Esophagus squamous epithelium (tissue), 5 donors: Measurements from ENCODE around the gene ZNF638. TPM values are rescaled to one million over a fixed set of nuclear protein-coding genes. Genes with fewer than 3 reads are reported as not detected.

Experiments used
- DNase-seq: peaks from one replicate; lab custom pipeline; 2025; lab: John Stamatoyannopoulos, UW
- H3K27ac ChIP-seq, 4 donors: fragments of 200-600 bp; sonication (generic); one replicate each; pipeline ENCODE4 v1.5.1; 2016 to 2019; ENCODE audit warnings: mild to moderate bottlenecking in 1 of 4
- H3K27me3 ChIP-seq, 4 donors: fragments of 200-600 bp; sonication (generic); 1 replicate in 3 of 4; 2 replicates in 1 of 4; pipeline versions ENCODE4 v1.5.1 to v1.6.0; 2017 to 2021; ENCODE audit warnings: antibody characterized with exemption in 1 of 4
- H3K36me3 ChIP-seq, 3 donors: fragments of 200-600 bp; sonication (generic); one replicate each; pipeline ENCODE4 v1.5.1; 2016 to 2019
- H3K4me1 ChIP-seq, 3 donors: fragments of 200-600 bp; sonication (generic); one replicate each; pipeline ENCODE4 v1.5.1; 2017 to 2019
- H3K4me3 ChIP-seq, 4 donors: fragments of 200-600 bp; sonication (generic); 1 replicate in 3 of 4; 2 replicates in 1 of 4; pipeline ENCODE4 v1.5.1; 2016 to 2019; ENCODE audit warnings: mild to moderate bottlenecking in 2 of 4, moderate library complexity in 1 of 4
- H3K9me3 ChIP-seq, 3 donors: fragments of 200-600 bp; sonication (generic); one replicate each; pipeline ENCODE4 v1.5.1; 2016 to 2019
- CTCF ChIP-seq, 6 experiments: fragments of 450-650 bp in 4 of 6; fragments of 200-600 bp in 2 of 6; sonication (generic) in 2 of 6; IDR thresholded peaks; one replicate each; pipeline ENCODE4 v1.5.1; 2016 to 2019; ENCODE audit warnings: antibody characterized with exemption in 6 of 6, mild to moderate bottlenecking in 4 of 6, moderate library complexity in 4 of 6
- POLR2A ChIP-seq, 4 donors: fragments of 450-650 bp; IDR thresholded peaks; one replicate each; pipeline ENCODE4 v1.6.1; 2017; ENCODE audit warnings: antibody characterized with exemption in 4 of 4, mild to moderate bottlenecking in 4 of 4, moderate library complexity in 3 of 4
- WGBS, 2 donors: methylation state at CpG; one replicate each; pipeline ENCODE4 v1.1.5; 2018; 5-methylcytosine and 5-hydroxymethylcytosine counted together
- intact Hi-C: fragments of 100-400 bp; cut with DNase I; formaldehyde crosslinking; loops from one replicate; pipeline ENCODE4 v1.15.0; 2022
- total RNA-seq, 4 donors: library from RNA; depleted of rRNA; stranded (reverse); fragments of >200 nt; gene quantifications; one replicate each; pipeline ENCODE4 v1.1.0, GENCODE V29; 2016
- donor health status: DM: yes; HTN: yes; CAD: no.

The ZNF638 gene
- total RNA-seq, 4 donors from 2014 or later, result 67.3 to 133 (median 79.2) TPM

GRCh38 chr2:71348302-71348701, 16.7 kb downstream of the ZNF638 start:
- Histone ChIP-seq H3K27me3 (no peaks in the 10 kb centered on the region), H3K9me3 (no peaks in the 10 kb centered on the region), H3K4me3 (no peak overlapping the region), H3K36me3 (peaks cover 0 to 50% (median 13%) of the 10 kb centered on the region in 3 donors), H3K4me1 (peaks cover 0 to 7% (median 0%) of the 10 kb centered on the region in 3 donors), H3K27ac (no peak overlapping the region)
- no peak for DNase-seq
- 88 to 89% methylated on average over 3 of the region's 3 CpGs for WGBS, 2 donors
- intact Hi-C loops, result no loop called here
- TF ChIP-seq CTCF (IDR thresholded peaks at IDR 0.05) (no peak), POLR2A (IDR thresholded peaks at IDR 0.05) (no peak)

- TF ChIP-seq POLR2A (IDR thresholded peaks at IDR 0.05), result no peak
- no peak for TF ChIP-seq CTCF (IDR thresholded peaks at IDR 0.05)
- WGBS, 2 donors, result 67 to 70% methylated on average over 2 of the region's 2 CpGs
- no peak for DNase-seq
- Histone ChIP-seq H3K36me3 (peaks cover 0 to 72% (median 20%) of the 10 kb centered on the region in 3 donors), H3K4me3 (no peak overlapping the region), H3K9me3 (no peaks in the 10 kb centered on the region), H3K27ac (no peak overlapping the region), H3K27me3 (no peaks in the 10 kb centered on the region), H3K4me1 (peaks cover 0 to 7% (median 0%) of the 10 kb centered on the region in 3 donors)
- intact Hi-C loops, result no loop called here
Measured at GRCh38 chr2:71353248-71353647, 21.7 kb downstream of the ZNF638 start.

GRCh38 chr2:71358931-71359671, 27.5 kb downstream of the ZNF638 start:
- Histone ChIP-seq H3K36me3 (peaks cover 0 to 87% (median 11%) of the 10 kb centered on the region in 3 donors), H3K9me3 (no peaks in the 10 kb centered on the region), H3K27me3 (no peaks in the 10 kb centered on the region), H3K4me1 (no peaks in the 10 kb centered on the region), H3K4me3 (no peak overlapping the region), H3K27ac (no peak overlapping the region)
- TF ChIP-seq POLR2A (IDR thresholded peaks at IDR 0.05), result no peak
- intact Hi-C loops, result no loop called here
- no peak for DNase-seq
- WGBS, 2 donors, result 88 to 89% methylated on average over 6 of the region's 6 CpGs

- Histone ChIP-seq H3K9me3 (no peaks in the 10 kb centered on the region), H3K27me3 (no peaks in the 10 kb centered on the region), H3K36me3 (peaks cover 0 to 100% (median 15%) of the 10 kb centered on the region in 3 donors), H3K4me3 (no peak overlapping the region), H3K27ac (no peak overlapping the region), H3K4me1 (no peaks in the 10 kb centered on the region)
- WGBS, 2 donors, result 83 to 90% methylated on average over 3 of the region's 3 CpGs
- intact Hi-C loops, result no loop called here
- TF ChIP-seq POLR2A (IDR thresholded peaks at IDR 0.05) (no peak), CTCF (IDR thresholded peaks at IDR 0.05) (no peak)
- DNase-seq, result no peak
Measured at GRCh38 chr2:71360434-71360975, 28.9 kb downstream of the ZNF638 start.

- intact Hi-C loops, result no loop called here
- H3K36me3 ChIP-seq, result peaks cover 0 to 100% (median 15%) of the 10 kb centered on the region in 3 donors
Measured at GRCh38 chr2:71361631-71362030, 30.0 kb downstream of the ZNF638 start.

More at GRCh38 chr2:71361631-71362030, 30.0 kb downstream of the ZNF638 start:
- Histone ChIP-seq H3K27ac (no peak overlapping the region), H3K4me1 (no peaks in the 10 kb centered on the region), H3K27me3 (no peaks in the 10 kb centered on the region), H3K9me3 (no peaks in the 10 kb centered on the region), H3K4me3 (no peak overlapping the region)
- no peak for DNase-seq
- 79 to 80% methylated on average over 3 of the region's 3 CpGs for WGBS, 2 donors
- TF ChIP-seq CTCF (IDR thresholded peaks at IDR 0.05), result no peak
- TF ChIP-seq POLR2A (IDR thresholded peaks at IDR 0.05), result no peak
